ENCODE data around the gene SORCS3. TPM values are rescaled to one million over a fixed set of nuclear protein-coding genes. Genes with fewer than 3 reads are reported as not detected.

The SORCS3 gene
- total and polyA plus RNA-seq, 2 experiments from 2014 or later: not detected

DNA sequence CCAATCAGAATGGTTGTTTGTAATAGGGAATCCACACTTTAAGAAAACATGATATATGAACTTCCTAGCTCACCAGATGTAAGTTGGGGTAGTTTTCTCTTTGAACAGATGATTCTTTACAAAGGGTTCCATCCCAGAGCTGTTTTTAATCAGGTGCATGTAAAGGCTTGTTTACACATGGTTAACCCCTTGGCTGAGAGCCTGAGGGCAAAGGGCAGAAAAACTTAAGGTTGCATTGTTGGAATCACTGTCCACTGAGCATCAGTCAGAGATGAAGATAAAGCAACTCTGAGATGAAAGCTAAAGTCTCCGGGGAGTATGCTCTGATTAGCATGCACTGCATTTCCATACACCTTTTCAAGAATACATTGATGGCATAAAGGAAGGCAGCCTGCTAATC, 518.2 kb downstream of the SORCS3 start:
- Histone ChIP-seq H3K27me3 (replicated peaks; ENCODE audit: insufficient read depth) (no peaks in the 10 kb centered on the region), H3K4me1 (ENCODE audit: insufficient read depth) (no peaks in the 10 kb centered on the region), H4K20me1 (ENCODE audit: insufficient read depth) (no peaks in the 10 kb centered on the region), H3K4me2 (ENCODE audit: unreplicated experiment) (no peak overlapping the region), H2AFZ (no peak overlapping the region), H3K36me3 (ENCODE audit: low read depth) (no peaks in the 10 kb centered on the region), H3K9me3 (ENCODE audit: low read depth) (no peaks in the 10 kb centered on the region), H3K4me3 (no peak overlapping the region), H3K27ac (no peak overlapping the region), H3K79me2 (ENCODE audit: insufficient read depth) (no peaks in the 10 kb centered on the region), H3K9ac (no peak overlapping the region), H3K9me2 (ENCODE audit: insufficient read depth) (no peaks in the 10 kb centered on the region), H3F3A (ENCODE audit: insufficient read depth) (no peaks in the 10 kb centered on the region)
- in situ Hi-C loops (cut with MboI): no loop called here
- no peak for TF ChIP-seq EZH2phosphoT487 (IDR thresholded peaks at IDR 0.05; ENCODE audit: insufficient read depth, low read depth)
- TF ChIP-seq EZH2 (IDR thresholded peaks at IDR 0.05; ENCODE audit: insufficient read depth, poor library complexity, severe bottlenecking): no peak
- 0 to 24% methylated on average over 1 of the region's 1 CpG for WGBS, 2 experiments (ENCODE audit: low coverage in 1 of 2, low lambda C conversion rate in 2 of 2, missing lambda C conversion rate in 2 of 2)
- no peak for DNase-seq

DNA sequence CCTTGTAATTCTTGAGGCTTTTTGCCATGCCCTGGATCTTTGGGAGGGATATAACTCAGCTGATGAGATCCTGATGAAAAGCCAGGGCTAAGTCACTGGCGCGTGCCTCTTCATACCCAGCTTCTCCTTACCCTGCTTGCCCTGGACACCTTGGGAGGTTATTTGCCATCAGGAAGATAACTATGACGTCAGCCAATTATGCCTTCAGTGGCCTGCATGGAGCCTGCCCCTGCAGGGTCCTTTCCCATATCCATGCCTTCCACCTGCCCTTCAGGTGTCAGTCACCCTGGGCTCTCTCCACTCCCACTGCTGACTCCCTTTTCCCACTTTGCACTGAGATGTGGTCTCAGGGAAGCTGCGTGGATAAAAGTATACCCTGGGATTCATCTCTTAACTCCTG, 520.1 kb downstream of the SORCS3 start:
- Histone ChIP-seq H4K20me1 (ENCODE audit: insufficient read depth) (no peaks in the 10 kb centered on the region), H3K4me1 (ENCODE audit: insufficient read depth) (no peaks in the 10 kb centered on the region), H3K9me2 (ENCODE audit: insufficient read depth) (no peaks in the 10 kb centered on the region), H3K27ac (no peak overlapping the region), H3K9me3 (ENCODE audit: low read depth) (no peaks in the 10 kb centered on the region), H3K27me3 (replicated peaks; ENCODE audit: insufficient read depth) (no peaks in the 10 kb centered on the region), H3K4me2 (ENCODE audit: unreplicated experiment) (no peak overlapping the region), H3K36me3 (ENCODE audit: low read depth) (no peaks in the 10 kb centered on the region), H3F3A (ENCODE audit: insufficient read depth) (no peaks in the 10 kb centered on the region), H2AFZ (no peak overlapping the region), H3K4me3 (no peak overlapping the region), H3K9ac (no peak overlapping the region), H3K79me2 (ENCODE audit: insufficient read depth) (no peaks in the 10 kb centered on the region)
- in situ Hi-C loops (cut with MboI): no loop called here
- 40 to 42% methylated on average over 4 of the region's 4 CpGs for whole genome bisulfite sequencing, 2 experiments (ENCODE audit: low coverage in 1 of 2, low lambda C conversion rate in 2 of 2, missing lambda C conversion rate in 2 of 2)
- no peak for DNase-seq
- TF ChIP-seq EZH2phosphoT487 (IDR thresholded peaks at IDR 0.05; ENCODE audit: insufficient read depth, low read depth): no peak
- TF ChIP-seq EZH2 (IDR thresholded peaks at IDR 0.05; ENCODE audit: insufficient read depth, poor library complexity, severe bottlenecking): no peak

DNA sequence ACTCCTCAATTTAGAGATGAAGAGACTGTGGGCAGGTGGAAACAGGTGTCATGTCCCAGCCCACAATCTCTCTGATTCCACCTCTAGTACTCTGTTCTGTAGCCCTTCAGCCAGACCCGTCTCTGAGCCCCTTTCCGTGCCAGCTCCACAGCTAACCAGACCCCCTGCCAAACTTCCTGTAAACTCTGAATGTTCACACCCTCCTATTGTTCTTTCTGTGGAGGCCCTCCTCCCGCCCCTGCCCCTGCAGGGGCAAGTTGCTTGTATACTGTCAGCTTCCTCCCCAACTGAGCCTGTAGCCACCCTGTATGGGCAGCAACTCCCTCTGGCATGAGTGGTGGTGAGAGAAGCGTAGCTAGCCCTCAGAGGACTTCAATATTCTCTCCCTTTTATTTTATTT, 520.7 kb downstream of the SORCS3 start:
- no peaks in the 10 kb centered on the region for H3K79me2 ChIP-seq (ENCODE audit: insufficient read depth)
- no peak overlapping the region for H2AFZ ChIP-seq
- H3K4me1 ChIP-seq (ENCODE audit: insufficient read depth): no peaks in the 10 kb centered on the region
- H3K9me3 ChIP-seq (ENCODE audit: low read depth): no peaks in the 10 kb centered on the region
- TF ChIP-seq EZH2phosphoT487 (IDR thresholded peaks at IDR 0.05; ENCODE audit: insufficient read depth, low read depth): no peak
- no peak for TF ChIP-seq EZH2 (IDR thresholded peaks at IDR 0.05; ENCODE audit: insufficient read depth, poor library complexity, severe bottlenecking)
- H3F3A ChIP-seq (ENCODE audit: insufficient read depth): no peaks in the 10 kb centered on the region
- WGBS, 2 experiments (ENCODE audit: low coverage in 1 of 2, low lambda C conversion rate in 2 of 2, missing lambda C conversion rate in 2 of 2): 9 to 16% methylated on average over 4 of the region's 4 CpGs
- H3K4me2 ChIP-seq (ENCODE audit: unreplicated experiment): no peak overlapping the region
- H3K9me2 ChIP-seq (ENCODE audit: insufficient read depth): no peaks in the 10 kb centered on the region
- in situ Hi-C loops (cut with MboI): no loop called here
- H4K20me1 ChIP-seq (ENCODE audit: insufficient read depth): no peaks in the 10 kb centered on the region
- no peaks in the 10 kb centered on the region for H3K36me3 ChIP-seq (ENCODE audit: low read depth)
- H3K27ac ChIP-seq: no peak overlapping the region
- no peak overlapping the region for H3K9ac ChIP-seq
- no peaks in the 10 kb centered on the region for H3K27me3 ChIP-seq (replicated peaks; ENCODE audit: insufficient read depth)
- H3K4me3 ChIP-seq: no peak overlapping the region
- no peak for DNase-seq

DNA sequence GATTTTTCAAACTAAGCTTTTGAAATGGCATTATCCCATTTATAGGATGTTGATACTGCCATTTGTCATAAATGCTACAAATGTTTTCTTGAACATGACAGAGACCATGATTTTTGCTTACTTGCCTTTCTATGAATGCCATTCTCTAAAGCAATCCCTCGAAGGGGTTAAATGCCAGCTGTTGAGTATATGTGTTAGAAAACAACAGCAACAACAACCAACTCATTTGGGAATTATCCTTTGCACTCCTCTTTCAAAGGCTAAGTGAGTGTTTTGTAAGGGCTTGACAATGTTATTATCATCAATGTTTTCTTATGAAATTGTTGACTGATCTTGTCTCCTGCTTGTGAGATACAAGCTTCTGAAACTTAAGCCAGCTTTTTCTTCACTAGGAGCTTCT, 529.4 kb downstream of the SORCS3 start:
- Histone ChIP-seq H4K20me1 (ENCODE audit: insufficient read depth) (no peaks in the 10 kb centered on the region), H2AFZ (no peak overlapping the region), H3K27ac (no peak overlapping the region), H3K9me3 (ENCODE audit: low read depth) (no peaks in the 10 kb centered on the region), H3K4me1 (ENCODE audit: insufficient read depth) (no peaks in the 10 kb centered on the region), H3F3A (ENCODE audit: insufficient read depth) (no peaks in the 10 kb centered on the region), H3K27me3 (replicated peaks; ENCODE audit: insufficient read depth) (no peaks in the 10 kb centered on the region), H3K4me2 (ENCODE audit: unreplicated experiment) (no peak overlapping the region), H3K9me2 (ENCODE audit: insufficient read depth) (no peaks in the 10 kb centered on the region), H3K79me2 (ENCODE audit: insufficient read depth) (no peaks in the 10 kb centered on the region), H3K4me3 (no peak overlapping the region), H3K36me3 (ENCODE audit: low read depth) (no peaks in the 10 kb centered on the region), H3K9ac (no peak overlapping the region)
- in situ Hi-C loops (cut with MboI): no loop called here
- TF ChIP-seq EZH2 (IDR thresholded peaks at IDR 0.05; ENCODE audit: insufficient read depth, poor library complexity, severe bottlenecking) (no peak), EZH2phosphoT487 (IDR thresholded peaks at IDR 0.05; ENCODE audit: insufficient read depth, low read depth) (no peak)
- no peak for DNase-seq
- WGBS, 2 experiments (ENCODE audit: low coverage in 1 of 2, low lambda C conversion rate in 2 of 2, missing lambda C conversion rate in 2 of 2): 18 to 22% methylated on average over 1 of the region's 1 CpG

DNA sequence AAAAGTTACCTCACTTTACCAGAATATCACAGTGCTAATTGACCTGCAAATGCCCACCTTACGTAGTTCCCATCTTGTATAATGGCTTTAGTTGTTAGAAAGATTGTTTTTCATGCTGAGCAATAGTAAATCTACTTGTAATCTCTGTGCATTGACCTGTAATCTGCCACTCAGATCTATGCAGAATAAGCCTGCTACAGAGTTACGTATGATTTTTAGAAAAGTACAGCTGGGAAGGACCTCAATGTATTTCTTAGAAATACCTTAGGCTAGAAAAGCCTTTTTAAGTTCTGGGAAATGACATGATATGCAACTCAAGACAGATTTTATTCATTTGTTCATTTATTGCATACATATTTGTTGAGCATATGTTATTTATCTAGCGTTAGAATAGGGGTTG, 530.9 kb downstream of the SORCS3 start:
- TF ChIP-seq EZH2phosphoT487 (IDR thresholded peaks at IDR 0.05; ENCODE audit: insufficient read depth, low read depth): no peak
- no peak for TF ChIP-seq EZH2 (IDR thresholded peaks at IDR 0.05; ENCODE audit: insufficient read depth, poor library complexity, severe bottlenecking)

More for the DNA sequence above, 530.9 kb downstream of the SORCS3 start:
- Histone ChIP-seq H3K79me2 (ENCODE audit: insufficient read depth) (no peaks in the 10 kb centered on the region), H3K36me3 (ENCODE audit: low read depth) (no peaks in the 10 kb centered on the region), H3F3A (ENCODE audit: insufficient read depth) (no peaks in the 10 kb centered on the region), H3K9me3 (ENCODE audit: low read depth) (no peaks in the 10 kb centered on the region), H3K4me2 (ENCODE audit: unreplicated experiment) (no peak overlapping the region), H3K4me1 (ENCODE audit: insufficient read depth) (no peaks in the 10 kb centered on the region), H2AFZ (no peak overlapping the region), H3K4me3 (no peak overlapping the region), H3K9me2 (ENCODE audit: insufficient read depth) (no peaks in the 10 kb centered on the region), H3K9ac (no peak overlapping the region), H3K27ac (no peak overlapping the region), H3K27me3 (replicated peaks; ENCODE audit: insufficient read depth) (no peaks in the 10 kb centered on the region), H4K20me1 (ENCODE audit: insufficient read depth) (no peaks in the 10 kb centered on the region)
- WGBS, 2 experiments (ENCODE audit: low coverage in 1 of 2, low lambda C conversion rate in 2 of 2, missing lambda C conversion rate in 2 of 2): 28 to 35% methylated on average over 3 of the region's 3 CpGs
- DNase-seq: no peak
- in situ Hi-C loops (cut with MboI): no loop called here
